SIG-M5 treated with dmso at 0.1 percent for 504 hours (cell line): ENCODE measurements around the gene GALNT9.
"Not testable (repeated sequence)": the region's sequence is repeated elsewhere in the genome, so short reads cannot be mapped to it uniquely, and the experiment has no call there.

Experiments
- DNase-seq: peaks from one replicate; lab custom pipeline; 2025; ENCODE audit not compliant: unreplicated experiment; lab: John Stamatoyannopoulos, UW

Gene GALNT9

DNA sequence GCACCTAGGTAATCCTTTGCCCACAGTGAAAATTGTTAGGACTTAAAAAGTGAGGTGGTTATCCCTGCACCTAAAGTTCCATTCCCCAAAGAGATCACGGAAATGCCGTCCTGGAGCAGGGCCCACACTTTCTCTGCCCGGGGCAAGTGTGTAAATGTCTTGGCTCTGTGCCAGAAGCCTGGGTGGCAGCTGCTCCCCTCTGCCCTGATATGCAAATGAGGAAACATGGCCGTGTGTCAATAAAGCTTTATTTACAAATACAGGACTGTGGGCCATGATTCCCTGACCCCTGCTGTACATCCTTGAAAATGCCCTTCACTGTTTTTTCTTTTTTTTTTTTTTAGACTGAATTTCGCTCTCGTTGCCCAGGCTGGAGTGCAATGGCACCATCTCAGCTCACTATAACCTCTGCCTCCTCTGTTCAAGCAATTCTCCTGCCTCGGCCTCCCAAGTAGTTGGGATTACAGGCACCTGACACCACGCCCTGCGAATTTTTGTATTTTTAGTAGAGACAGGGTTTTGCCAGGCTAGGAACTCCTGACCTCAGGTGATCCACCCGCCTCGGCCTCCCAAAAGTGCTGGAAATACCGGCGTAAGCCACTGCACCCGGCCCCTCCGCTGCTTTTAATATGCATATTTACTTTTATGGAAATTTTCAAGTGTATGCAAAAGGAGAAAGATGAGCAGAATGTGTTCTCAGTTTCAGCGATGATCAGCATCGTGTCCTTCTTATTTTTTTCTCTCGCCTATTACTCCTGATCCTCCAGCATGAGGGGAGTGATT lies 75.5 kb downstream of the GALNT9 start:
- no peak for DNase-seq

DNA sequence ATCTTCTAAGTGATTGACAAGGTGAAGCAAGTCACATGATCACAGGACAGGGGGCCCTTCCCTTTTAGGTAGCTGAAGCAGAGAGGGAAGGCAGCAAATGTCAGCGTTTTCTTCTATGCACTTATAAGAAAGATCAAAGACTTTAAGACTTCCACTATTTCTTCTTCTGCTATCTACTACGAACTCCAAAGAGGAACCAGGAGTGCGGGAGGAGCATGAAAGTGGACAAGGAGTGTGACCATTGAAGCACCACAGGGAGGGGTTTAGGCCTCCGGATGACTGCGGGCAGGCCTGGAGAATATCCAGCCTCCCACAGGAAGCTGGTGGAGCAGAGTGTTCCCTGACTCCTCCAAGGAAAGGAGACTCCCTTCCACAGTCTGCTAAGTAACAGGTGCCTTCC lies 76.4 kb downstream of the GALNT9 start:
- DNase-seq = not testable (repeated sequence)

DNA sequence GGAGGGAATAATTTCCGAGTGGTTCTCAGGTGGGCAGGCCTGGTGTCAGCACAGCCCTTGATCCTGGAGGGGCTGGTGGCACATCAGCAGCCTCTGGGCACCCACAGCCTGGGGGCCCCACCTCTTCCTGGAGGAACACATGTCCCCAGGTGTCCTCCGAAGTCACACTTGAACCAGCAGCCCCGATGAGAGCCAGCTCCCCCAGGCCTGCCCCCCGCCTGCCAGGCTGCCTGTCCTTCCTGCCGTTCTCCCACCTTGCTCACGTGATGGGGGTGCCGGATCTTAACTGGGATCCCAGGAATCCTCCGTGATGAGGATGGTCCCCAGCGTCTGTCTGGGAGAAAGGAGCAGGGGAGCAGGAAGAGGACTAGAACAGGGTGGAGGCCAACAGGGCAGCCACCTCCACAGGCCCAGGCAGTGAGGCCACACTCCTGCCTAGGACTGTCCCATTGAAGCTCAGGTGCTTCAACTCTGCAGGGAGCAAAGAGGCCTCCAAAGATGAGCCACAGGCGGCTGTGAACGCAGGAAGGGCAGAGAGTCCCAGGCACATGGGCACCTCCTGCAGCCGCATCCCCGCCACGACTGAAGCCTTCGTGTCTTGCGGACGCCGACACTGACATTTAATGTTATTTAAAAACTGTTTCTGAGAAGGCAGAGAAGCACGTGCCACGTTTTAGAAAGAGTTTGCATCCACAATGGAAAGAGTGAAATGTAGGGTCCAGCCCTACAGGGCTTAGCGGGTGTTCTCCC lies 77.5 kb downstream of the GALNT9 start:
- DNase-seq = no peak

DNA sequence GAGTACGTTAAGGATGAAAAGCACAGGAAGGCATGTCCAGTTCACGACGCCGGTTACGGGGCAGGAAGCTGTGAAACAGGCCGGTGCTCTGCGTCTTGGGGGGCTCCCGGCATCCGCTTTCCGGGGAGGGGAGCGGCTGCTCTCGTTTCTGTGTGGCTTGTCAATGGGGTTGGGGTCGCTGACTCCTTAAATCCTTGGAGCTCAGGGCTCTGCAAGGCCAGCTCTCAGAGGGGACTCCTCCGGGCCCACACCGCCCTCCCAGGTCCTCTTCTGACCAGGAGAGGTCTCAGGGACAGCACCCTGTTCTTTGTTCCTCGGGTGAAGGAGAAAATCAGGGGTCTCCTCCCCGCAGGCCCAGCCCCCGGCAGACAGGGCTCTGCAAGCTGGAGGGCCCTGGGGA lies 78.1 kb downstream of the GALNT9 start:
- DNase-seq = no peak

DNA sequence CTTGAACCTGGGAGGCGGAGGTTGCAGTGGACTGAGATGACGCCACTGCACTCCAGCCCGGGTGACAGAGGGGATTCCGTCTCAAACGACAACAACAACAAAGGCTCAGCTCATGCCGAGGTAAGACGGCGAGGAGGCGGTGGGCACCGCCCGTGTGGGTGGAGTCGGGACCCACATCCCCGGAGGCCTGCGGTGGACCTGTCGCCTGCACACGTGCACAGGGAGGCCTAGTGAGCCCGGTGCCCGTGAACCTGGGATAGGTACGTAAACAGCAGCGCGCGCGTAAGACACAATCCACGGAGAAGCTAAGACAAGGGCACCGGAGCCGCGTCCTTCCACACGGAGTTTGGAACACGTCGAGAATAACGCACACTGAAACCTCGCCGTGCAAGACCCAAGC lies 78.7 kb downstream of the GALNT9 start:
- DNase-seq = no peak

DNA sequence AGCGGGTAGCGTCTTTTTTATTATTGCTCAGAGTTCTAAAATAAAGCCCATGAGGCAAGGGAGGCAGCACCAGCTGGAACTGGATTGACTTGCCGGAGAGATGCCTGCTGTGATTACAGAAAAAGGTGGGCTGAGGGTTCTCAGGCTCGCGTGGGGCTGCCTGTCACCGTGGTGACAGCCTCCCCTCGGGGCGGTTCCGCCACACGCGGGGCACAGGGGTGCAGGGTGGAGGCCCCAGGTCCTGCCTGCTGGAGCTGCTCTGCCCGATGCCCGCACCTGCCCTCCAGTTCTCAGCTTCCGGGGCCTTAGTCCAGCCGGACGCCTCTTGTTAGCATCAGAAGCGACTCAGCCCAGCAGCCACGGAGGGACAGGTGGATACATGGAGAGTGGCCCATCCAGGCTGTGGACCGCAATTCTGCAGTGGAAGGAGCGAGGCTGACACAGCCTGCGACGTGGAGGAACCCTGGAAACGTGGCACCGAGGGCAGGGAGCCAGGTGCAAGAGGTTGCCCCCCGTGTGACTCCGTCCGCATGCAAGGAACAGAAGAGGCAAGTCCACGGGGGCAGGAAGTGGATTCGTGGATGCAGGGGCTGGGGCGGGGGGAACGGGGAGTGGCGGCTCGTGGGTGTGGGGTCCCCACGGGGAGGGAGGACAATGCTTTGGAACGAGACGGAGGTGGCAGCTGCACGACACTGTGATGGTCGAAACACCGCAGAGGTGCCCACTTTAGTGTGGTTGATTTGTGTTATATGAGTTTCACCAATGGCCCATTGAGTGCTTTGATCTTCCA lies 79.5 kb downstream of the GALNT9 start:
- no peak for DNase-seq

DNA sequence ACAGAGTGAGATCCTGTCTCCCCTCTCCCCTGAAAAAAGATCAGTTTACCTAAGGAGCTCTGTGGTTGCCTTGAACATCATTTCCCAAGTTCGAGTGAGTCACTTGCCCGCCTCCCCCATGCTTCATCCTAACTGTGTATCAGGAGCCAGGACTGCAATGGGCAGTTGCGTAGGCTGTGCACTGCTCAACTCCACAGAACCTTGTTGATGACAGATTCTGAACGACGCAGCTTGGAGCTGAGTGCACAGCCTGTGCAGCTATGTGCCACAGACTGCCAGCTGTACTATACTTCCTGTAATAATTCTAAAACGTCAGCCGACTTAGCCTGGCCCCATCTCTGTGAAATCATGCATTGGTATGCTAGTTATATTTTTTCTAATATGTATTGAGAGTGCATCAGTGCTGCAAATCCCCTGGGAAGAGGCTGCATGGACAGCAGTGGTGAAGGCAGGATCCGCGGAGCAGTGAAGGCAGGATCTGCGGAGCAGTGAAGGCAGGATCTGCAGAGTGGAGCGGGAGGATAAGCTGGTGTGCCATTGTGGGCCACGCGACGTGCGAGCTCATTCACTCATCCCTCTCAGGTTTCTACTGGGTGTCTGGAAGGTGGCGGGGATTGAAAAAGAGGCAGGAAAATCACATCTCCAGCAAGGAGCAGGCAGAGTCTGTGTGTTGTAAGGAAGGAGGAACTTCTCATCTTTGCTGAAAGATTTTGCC lies 80.8 kb downstream of the GALNT9 start:
- DNase-seq = no peak

DNA sequence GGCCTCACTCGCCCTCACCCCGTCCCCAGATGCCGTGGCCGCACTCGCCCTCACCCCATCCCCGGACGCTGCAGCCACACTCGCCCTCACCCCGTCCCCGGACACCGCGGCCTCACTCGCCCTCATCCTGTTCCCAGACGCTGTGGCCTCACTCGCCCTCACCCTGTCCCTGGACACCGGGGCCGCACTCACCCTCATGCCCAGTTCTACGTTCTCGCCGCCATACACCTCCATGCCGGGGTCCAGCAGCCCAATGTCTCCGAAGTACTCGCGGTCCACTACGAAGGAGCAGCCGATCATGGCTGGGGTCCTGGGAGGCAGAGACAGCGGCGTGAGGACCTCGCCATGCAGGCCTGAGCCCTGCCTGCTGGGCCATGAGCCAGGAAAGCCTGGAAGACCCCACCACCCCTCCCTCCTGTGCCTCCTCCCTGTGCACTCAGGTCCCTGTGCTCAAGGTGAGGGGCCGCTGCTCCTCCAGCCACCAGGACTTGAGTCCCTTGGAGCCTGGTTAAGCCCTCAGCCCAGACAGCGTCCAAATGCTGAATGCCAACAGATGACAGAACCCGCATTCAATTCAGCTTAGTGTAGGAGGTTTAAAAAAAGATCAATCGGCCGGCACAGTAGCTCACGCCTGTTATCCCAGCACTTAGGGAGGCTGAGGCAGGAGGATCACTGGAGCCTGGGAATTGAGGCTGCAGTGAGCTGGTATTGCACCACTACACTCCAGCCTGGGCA lies 81.5 kb downstream of the GALNT9 start:
- no peak for DNase-seq

DNA sequence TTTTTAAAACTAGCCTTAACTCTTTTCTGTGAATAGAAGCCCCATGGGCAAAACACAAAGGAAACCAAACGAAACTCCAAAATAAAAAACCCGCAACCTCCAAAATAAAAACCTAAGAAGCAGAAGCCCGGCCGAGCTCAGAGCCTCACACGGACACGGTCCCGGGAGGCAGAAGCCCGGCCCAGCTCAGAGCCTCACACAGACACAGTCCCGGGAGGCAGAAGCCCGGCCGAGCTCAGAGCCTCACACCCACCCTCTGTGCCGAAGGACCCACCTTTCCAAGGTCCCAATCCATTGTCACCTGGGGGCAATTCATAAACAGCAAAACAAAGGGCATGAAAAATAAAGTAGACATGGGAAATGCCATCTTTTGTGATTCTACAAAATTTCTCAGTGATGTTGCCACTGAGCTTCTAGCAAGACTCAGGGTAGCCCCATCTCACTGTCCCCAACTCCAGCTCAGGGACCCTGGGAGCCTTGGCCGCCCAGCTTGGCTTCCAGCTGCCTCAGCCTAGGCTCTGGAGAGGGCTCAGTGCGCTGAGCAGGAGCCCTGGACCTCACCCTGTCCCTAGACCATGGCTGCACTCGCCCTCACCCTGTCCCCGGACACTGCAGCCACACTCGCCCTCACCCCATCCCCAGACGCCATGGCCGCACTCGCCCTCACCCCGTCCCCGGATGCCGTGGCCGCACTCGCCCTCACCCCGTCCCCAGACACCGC lies 82.2 kb downstream of the GALNT9 start:
- DNase-seq = no peak

DNA sequence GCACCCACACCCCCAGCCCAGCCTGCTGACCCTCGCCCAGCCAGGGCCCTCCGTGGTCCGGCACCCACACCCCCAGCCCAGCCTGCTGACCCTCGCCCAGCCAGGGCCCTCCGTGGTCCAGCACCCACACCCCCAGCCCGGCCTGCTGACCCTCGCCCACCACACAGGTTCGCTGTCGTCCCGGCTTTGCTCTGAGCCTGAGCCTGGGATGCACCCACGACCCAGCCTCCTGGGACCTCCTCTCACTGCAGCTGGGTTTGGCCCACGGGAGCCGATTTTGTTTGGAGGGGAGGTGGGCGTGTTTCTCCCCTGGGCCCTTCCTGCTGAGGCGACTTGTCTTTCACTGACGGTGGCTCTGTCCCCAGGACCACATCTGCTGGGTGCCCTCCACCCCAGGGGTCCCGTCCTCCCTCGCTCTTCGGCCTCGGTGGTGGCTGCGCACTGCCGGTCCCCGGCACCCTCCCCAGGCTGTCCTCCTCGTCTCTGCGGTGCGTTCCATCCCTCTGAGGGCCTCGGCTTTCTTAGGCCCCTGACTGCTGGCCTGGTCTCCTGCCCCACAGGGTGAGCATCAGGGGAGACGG lies 83.8 kb downstream of the GALNT9 start:
- no peak for DNase-seq

DNA sequence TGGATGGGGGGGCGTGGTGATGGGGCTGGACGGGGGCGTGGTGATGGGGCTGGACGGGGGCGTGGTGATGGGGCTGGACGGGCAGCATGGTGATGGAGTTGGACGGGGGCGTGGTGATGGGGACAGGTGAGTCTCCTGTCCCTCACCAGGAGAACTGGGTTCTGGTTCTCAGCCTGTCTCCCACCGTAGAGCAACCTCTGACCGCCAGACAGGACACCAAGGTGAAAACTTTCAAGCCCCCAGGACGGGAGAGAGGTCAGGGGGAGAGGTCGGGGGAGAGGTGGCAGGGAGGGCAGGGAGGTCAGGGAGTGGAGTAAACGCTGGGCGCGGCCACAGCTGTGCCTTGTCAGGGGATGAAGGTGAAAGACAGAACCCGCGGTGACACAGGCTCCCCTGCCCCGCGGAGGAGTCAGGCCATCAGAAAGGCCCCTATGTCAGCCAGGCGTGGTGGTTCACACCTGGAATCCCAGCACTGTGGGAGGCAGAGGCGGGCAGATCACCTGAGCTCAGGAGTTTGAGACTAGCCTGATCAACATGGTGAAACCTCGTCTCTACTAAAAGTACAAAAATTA lies 84.6 kb downstream of the GALNT9 start:
- no peak for DNase-seq

DNA sequence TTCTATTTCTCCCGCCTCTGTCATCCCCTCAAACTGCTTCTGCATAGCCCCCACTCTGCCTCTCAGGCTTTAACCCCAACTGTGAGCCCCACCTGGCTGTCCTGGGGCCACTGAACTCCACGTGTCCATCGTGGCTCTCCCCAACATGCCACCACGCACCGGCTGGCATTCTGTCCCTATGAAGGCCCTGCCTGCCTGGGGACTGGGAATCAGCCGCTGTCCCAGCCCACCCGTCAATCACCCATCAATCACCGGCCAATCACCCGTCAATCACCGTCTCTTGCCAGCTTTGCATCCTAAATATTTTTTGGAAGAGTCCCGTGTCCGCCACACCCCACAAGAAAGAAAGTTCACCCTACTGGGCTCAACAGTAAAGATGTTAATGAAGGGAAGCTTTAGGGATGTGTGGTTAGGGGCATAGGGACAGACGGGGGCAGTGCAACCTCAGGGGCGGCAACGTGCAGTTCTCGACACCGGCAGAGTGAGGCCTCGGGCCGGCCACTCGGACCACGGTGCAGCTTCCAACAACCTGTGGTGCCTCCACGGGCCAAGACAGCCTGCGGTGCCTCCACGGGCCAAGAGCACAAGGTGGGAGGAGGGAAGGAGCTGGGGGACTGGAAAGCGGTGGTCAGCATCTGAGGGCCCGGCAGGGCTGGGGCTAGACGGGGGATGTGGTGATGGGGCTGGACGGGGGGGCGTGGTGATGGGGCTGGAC lies 85.6 kb downstream of the GALNT9 start:
- DNase-seq = no peak

DNA sequence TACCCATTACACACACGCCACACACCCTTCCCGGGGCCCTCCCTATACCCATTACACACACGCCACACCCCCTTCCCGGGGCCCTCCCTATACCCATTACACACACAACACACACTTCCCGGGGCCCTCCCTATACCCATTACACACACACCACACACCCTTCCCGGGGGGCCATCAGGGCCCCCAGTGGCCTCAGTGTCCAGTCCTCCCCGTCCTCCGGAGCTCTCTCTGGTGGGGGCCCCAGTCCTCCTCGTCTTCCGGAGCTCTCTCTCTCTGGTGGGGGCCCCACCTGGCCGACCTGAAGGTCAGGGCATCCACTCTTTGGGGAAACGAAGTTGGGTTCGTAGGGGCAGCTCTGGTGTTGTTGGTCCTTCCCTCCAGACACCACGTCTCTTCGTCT lies 86.2 kb downstream of the GALNT9 start:
- DNase-seq = not testable (repeated sequence)

DNA sequence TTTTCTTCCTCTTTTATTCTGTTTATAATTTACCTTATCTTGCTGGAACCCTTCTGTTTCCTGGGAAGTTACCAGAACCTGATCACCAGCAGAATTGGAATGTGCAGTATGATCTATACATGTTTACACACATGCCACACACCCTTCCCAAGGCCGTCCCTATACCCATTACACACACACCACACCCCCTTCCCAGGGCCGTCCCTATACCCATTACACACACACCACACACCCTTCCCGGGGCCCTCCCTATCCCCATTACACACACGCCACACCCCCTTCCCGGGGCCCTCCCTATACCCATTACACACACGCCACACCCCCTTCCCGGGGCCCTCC lies 88.8 kb downstream of the GALNT9 start:
- not testable (repeated sequence) for DNase-seq

DNA sequence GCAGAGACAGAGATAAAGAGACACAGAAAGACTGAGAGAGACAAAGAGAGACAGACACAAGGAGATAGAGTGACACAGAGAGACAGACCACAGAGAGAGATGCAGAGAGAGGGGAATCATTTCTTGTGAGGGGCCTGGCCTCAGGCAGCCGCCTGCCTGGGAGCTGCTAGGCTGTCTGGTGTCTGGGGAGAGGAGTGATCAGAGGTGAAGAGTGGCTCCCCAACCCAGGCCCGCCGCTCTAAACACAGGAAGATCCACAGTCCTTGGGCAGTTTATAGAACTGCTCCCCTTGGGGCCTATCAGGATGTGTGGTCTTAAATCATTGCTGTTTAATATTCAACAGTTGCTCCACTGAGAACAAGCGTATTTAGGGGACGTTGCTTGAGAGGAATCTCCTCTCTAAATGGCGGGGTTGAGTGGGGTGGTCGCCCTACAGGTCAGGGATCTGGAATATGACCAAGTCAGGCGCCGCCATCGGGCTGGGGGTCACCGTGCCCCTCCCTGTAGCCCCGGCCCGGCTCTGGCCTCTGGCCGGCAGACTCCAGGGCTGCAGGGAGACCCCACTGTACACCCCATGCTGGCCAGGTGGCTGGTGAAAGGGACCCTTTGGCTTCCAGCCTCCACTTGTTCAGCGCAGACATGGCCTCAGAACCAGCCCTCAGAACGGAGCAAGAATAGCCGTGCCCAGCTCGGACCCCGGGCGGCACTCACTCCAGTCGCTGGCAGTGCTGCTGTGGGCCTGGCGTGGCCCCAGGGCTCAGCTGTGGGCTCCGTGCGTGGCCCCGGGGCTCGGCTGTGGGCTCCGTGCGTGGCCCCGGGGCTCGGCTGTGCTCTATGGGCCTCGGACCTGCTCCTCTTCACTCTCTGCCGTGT lies 89.4 kb downstream of the GALNT9 start:
- no peak for DNase-seq

DNA sequence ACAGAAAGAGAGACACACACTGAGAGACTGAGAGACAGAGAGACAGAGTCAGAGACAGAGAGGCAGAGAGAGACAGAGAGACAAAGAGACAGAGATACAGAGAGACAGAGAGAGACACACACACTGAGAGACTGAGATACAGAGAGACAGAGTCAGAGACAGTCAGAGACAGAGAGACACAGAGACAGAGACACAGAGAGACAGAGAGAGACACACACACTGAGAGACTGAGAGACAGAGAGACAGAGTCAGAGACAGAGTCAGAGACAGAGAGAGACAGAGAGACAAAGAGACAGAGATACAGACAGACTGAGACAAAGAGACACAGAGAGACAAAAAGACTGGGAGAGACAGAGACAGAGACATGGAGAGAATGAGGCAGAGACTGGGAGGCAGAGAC lies 90.0 kb downstream of the GALNT9 start:
- DNase-seq = no peak

DNA sequence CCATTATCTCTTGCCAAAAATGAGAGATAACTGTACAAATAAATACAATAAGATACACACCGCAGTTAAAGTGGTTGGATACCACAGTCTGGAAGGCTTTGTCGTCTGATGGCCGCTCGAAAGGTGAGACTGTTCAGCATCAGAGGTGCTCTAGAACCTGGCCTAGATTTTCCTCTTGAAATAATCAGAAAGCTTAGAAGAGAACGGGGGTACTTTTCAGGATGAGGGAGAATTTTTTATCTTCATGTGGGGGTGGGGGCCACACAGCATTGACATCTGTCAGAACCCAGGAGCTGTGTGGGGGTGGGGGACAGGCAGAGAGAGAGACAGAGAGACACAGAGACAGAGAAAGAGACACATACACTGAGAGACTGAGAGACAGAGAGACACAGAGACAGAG lies 90.5 kb downstream of the GALNT9 start:
- DNase-seq = no peak

DNA sequence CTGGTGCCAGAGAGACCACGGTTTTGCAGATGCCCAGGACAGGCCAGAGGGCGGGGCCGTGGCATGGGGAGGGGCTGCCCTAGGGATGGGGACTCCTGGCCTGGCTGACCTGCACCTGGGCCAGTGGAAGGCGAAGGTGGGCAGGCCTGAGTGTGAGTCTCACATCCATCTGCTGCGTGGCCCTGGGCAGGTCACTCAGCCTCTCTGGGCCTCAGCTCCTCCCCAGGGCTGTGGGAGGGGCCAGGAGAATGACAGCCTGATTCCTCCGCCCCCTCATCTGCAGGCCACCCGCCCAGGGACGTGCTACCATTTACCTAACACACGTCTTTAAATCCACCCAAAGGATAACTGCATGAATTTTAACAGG lies 90.9 kb downstream of the GALNT9 start:
- DNase-seq = no peak
